Ovary (tissue), 9 donors: Measurements from ENCODE around the gene EPHA8. TPM values are rescaled to one million over a fixed set of nuclear protein-coding genes. Genes with fewer than 3 reads are reported as not detected.

ENCODE experiments used
- DNase-seq, 5 donors: peaks; one replicate each; pipeline ENCODE4 v3.0.0-alpha.2; 2019 to 2020
- H3K27ac ChIP-seq, 2 donors: fragments of 200-600 bp; one replicate each; pipeline versions ENCODE4 v1.5.1 to v1.8.0; 2019 to 2022
- H3K27me3 ChIP-seq: fragments of 200-600 bp; one replicate; pipeline ENCODE4 v1.8.0; 2022
- H3K36me3 ChIP-seq: fragments of 200-600 bp; sonication (generic); one replicate; pipeline ENCODE4 v1.5.1; 2019
- H3K4me1 ChIP-seq: one replicate; pipeline ENCODE4 v1.8.1; 2013; ENCODE audit warnings: mild to moderate bottlenecking, moderate library complexity; ENCODE audit not compliant: insufficient read depth
- H3K4me3 ChIP-seq: fragments of 200-600 bp; sonication (generic); one replicate; pipeline ENCODE4 v1.5.1; 2017
- H3K9me3 ChIP-seq, 2 donors: fragments of 200-600 bp in 1 of 2; sonication (generic) in 1 of 2; one replicate each; pipeline versions ENCODE4 v1.5.1 to v1.8.1; 2013 to 2019; ENCODE audit warnings: mild to moderate bottlenecking in 1 of 2, moderate library complexity in 1 of 2
- CTCF ChIP-seq, 3 donors: fragments of 450-650 bp in 2 of 3; fragments of 200-600 bp in 1 of 3; IDR thresholded peaks; one replicate each; pipeline versions ENCODE4 v1.5.1 to v1.8.0; 2016 to 2022; ENCODE audit warnings: antibody characterized with exemption in 3 of 3, mild to moderate bottlenecking in 1 of 3
- EP300 ChIP-seq: sonication (generic); formaldehyde crosslinking; IDR thresholded peaks from one replicate; pipeline ENCODE4 v1.6.1; 2017; ENCODE audit warnings: antibody characterized with exemption
- POLR2A ChIP-seq: fragments of 450-650 bp; IDR thresholded peaks from one replicate; pipeline ENCODE4 v1.6.1; 2017; ENCODE audit warnings: antibody characterized with exemption, mild to moderate bottlenecking, moderate library complexity
- WGBS, 3 donors: extraction: QIAGEN DNeasy Blood & Tissue Kit in 1 of 3; methylation state at CpG; one replicate each; pipeline versions ENCODE4 v1.1.5 to v1.1.7; 2013 to 2017; 5-methylcytosine and 5-hydroxymethylcytosine counted together
- intact Hi-C, 4 donors: fragments of 100-400 bp; cut with DNase I; formaldehyde crosslinking; loops; one replicate each; pipeline versions ENCODE4 v1.11.0 to v1.15.1; 2022 to 2023
- polyA plus RNA-seq, 2 donors: library from polyadenylated mRNA; stranded (reverse); fragments of 200-250 nt in 1 of 2; fragments of 350-450 nt in 1 of 2; fragmentation: Illumina TruSeq in 1 of 2; extraction: RNeasy Lipid Tissue Mini Kit (QIAGEN cat#74804) in 1 of 2; gene quantifications; one replicate each; pipeline ENCODE4 v1.2.3, GENCODE V29; 2013 to 2014
- total RNA-seq, 7 donors: library from RNA; depleted of rRNA in 2 of 7; stranded (reverse); fragments of >200 nt in 2 of 7; fragmentation: NEBNext Ultra II Directional in 3 of 7; extraction: Animal tissue kit (Norgen Biotek cat#: 25700) in 3 of 7; gene quantifications; one replicate each; pipeline versions ENCODE4 v1.1.0 to v1.2.4, GENCODE V29; 2016 to 2023
- donor health status: DM: no; HTN: no; CAD: no; lungs with moderate emphysema.
- donor health status: DM: no; HTN: no; CAD: no.
- donor health status: Bipolar disorder and iron deficiency.
- donor health status: DM: yes; HTN: yes; CAD: no.
- donor health status: DM: no; HTN: no; CAD: no.
- donor health status: DM: yes; HTN: yes; CAD: no.

EPHA8 gene
- total and polyA plus RNA-seq, 9 donors = 0.02 TPM; not detected in 8

- Histone ChIP-seq H3K27me3 (no peaks in the 10 kb centered on the region), H3K27ac (no peak overlapping the region), H3K9me3 (no peaks in the 10 kb centered on the region), H3K4me1 (no peaks in the 10 kb centered on the region), H3K4me3 (no peak overlapping the region), H3K36me3 (no peaks in the 10 kb centered on the region)
- 45 to 61% (median 55%) methylated on average over 12 to 14 of the region's 14 CpGs for WGBS, 3 donors
- no peak for TF ChIP-seq POLR2A
- TF ChIP-seq EP300 = no peak
- no peak for TF ChIP-seq CTCF (IDR thresholded peaks at IDR 0.05)
- DNase-seq = no peak
- intact Hi-C loops = loop anchor here in 1 of 4 donors (5.0 kb wide), 1 partner anchor 1175 kb away; no protein-coding TSS in a partner anchor
Measured at GRCh38 chr1:22567197-22567596, 3.9 kb downstream of the EPHA8 start.

- H3K4me1 ChIP-seq = no peaks in the 10 kb centered on the region
- H3K9me3 ChIP-seq = no peaks in the 10 kb centered on the region
- H3K36me3 ChIP-seq = no peaks in the 10 kb centered on the region
- H3K4me3 ChIP-seq = no peak overlapping the region
- WGBS, 3 donors = 68 to 80% (median 76%) methylated on average over 6 of the region's 6 CpGs
- TF ChIP-seq EP300 (no peak), CTCF (IDR thresholded peaks at IDR 0.05) (no peak), POLR2A (no peak)
- no peak for DNase-seq
- intact Hi-C loops = loop anchor here in 1 of 4 donors (5.0 kb wide), 1 partner anchor 1176 kb away; no protein-coding TSS in a partner anchor
- no peaks in the 10 kb centered on the region for H3K27me3 ChIP-seq
- H3K27ac ChIP-seq = no peak overlapping the region
Measured at GRCh38 chr1:22567994-22568393, 4.7 kb downstream of the EPHA8 start.

GRCh38 chr1:22569269-22569668 is 6.0 kb downstream of the EPHA8 start:
- Histone ChIP-seq H3K9me3 (no peaks in the 10 kb centered on the region), H3K27ac (no peak overlapping the region), H3K4me3 (no peak overlapping the region), H3K4me1 (no peaks in the 10 kb centered on the region), H3K36me3 (no peaks in the 10 kb centered on the region), H3K27me3 (no peaks in the 10 kb centered on the region)
- DNase-seq = no peak
- intact Hi-C loops = loop anchor here in 1 of 4 donors (5.0 kb wide), 1 partner anchor 1177 kb away; no protein-coding TSS in a partner anchor
- 85 to 91% (median 88%) methylated on average over 7 of the region's 7 CpGs for WGBS, 3 donors
- TF ChIP-seq CTCF (IDR thresholded peaks at IDR 0.05) (no peak), EP300 (no peak), POLR2A (no peak)

- TF ChIP-seq CTCF (IDR thresholded peaks at IDR 0.05) (no peak), EP300 (no peak), POLR2A (no peak)
- 82 to 87% (median 84%) methylated on average over 34 of the region's 34 CpGs for WGBS, 3 donors
- no peak for DNase-seq
- H3K36me3 ChIP-seq = no peaks in the 10 kb centered on the region
- no peaks in the 10 kb centered on the region for H3K27me3 ChIP-seq
- no peaks in the 10 kb centered on the region for H3K9me3 ChIP-seq
- intact Hi-C loops = no loop called here
- no peak overlapping the region for H3K4me3 ChIP-seq
- H3K4me1 ChIP-seq = no peaks in the 10 kb centered on the region
- no peak overlapping the region for H3K27ac ChIP-seq
Measured at GRCh38 chr1:22570140-22570909, 7.0 kb downstream of the EPHA8 start.
